ENCODE results near the gene CD83. TPM values are rescaled to one million over a fixed set of nuclear protein-coding genes. Genes with fewer than 3 reads are reported as not detected.

The CD83 gene
- total RNA-seq, 1 experiment from 2014 or later = 1.0 TPM

- TF ChIP-seq CTCF (IDR thresholded peaks at IDR 0.05; ENCODE audit: insufficient read depth in 1 of 2, low read depth in 1 of 2, low read length in 1 of 2, severe bottlenecking in 1 of 2, unreplicated experiment in 1 of 2) = no peak
- intact Hi-C loops (cut with micrococcal nuclease; ENCODE audit: unreplicated experiment) = no loop called here
- no peaks in the 10 kb centered on the region for H3K27me3 ChIP-seq (replicated peaks; ENCODE audit: control insufficient read depth, insufficient read depth, low read length)
- Mint-ChIP-seq H3K27me3 (ENCODE audit: insufficient read depth, unreplicated experiment) (no peaks in the 10 kb centered on the region), H3K4me1 (ENCODE audit: low read depth, unreplicated experiment) (no peaks in the 10 kb centered on the region), H3K4me3 (ENCODE audit: unreplicated experiment) (no peak overlapping the region), H3K27ac (ENCODE audit: unreplicated experiment) (no peak overlapping the region), H3K9me3 (ENCODE audit: unreplicated experiment) (no peaks in the 10 kb centered on the region), H3K36me3 (ENCODE audit: insufficient read depth, unreplicated experiment) (no peaks in the 10 kb centered on the region)
- POLR2A ChIA-PET = interaction anchor here (0.5 kb wide), 1 partner anchor 201 kb away, joined by 3 read pairs; no protein-coding TSS in a partner anchor
- BruUV-seq (replicated peaks) = no TSS peak
- H3K4me3 ChIP-seq (ENCODE audit: low read depth, low read length) = no peak overlapping the region
- H3K9me3 ChIP-seq = no peaks in the 10 kb centered on the region
- no peak for DNase-seq
- CTCF ChIA-PET = no interaction called here
- H3K4me1 ChIP-seq = 0 out of 2 replicates have a peak, but pooled peaks cover 3% of the 10 kb centered on the region
- H3K36me3 ChIP-seq (ENCODE audit: control insufficient read depth, insufficient read depth, low read length) = no peaks in the 10 kb centered on the region
These were observed 43.0 kb upstream of the CD83 start for GRCh38 chr6:14074476-14075094.

GRCh38 chr6:14075095-14075503, 42.5 kb upstream of the CD83 start:
- no peak overlapping the region for H3K4me3 ChIP-seq (ENCODE audit: low read depth, low read length)
- H3K36me3 ChIP-seq (ENCODE audit: control insufficient read depth, insufficient read depth, low read length) = no peaks in the 10 kb centered on the region
- no peak for DNase-seq
- CTCF ChIA-PET = no interaction called here
- no peak for TF ChIP-seq CTCF (IDR thresholded peaks at IDR 0.05; ENCODE audit: insufficient read depth in 1 of 2, low read depth in 1 of 2, low read length in 1 of 2, severe bottlenecking in 1 of 2, unreplicated experiment in 1 of 2)
- Mint-ChIP-seq H3K9me3 (ENCODE audit: unreplicated experiment) (no peaks in the 10 kb centered on the region), H3K27me3 (ENCODE audit: insufficient read depth, unreplicated experiment) (no peaks in the 10 kb centered on the region), H3K36me3 (ENCODE audit: insufficient read depth, unreplicated experiment) (no peaks in the 10 kb centered on the region), H3K4me3 (ENCODE audit: unreplicated experiment) (no peak overlapping the region), H3K4me1 (ENCODE audit: low read depth, unreplicated experiment) (no peaks in the 10 kb centered on the region), H3K27ac (ENCODE audit: unreplicated experiment) (no peak overlapping the region)
- no peaks in the 10 kb centered on the region for H3K9me3 ChIP-seq
- H3K27me3 ChIP-seq (replicated peaks; ENCODE audit: control insufficient read depth, insufficient read depth, low read length) = no peaks in the 10 kb centered on the region
- POLR2A ChIA-PET = interaction anchor here (0.5 kb wide), 1 partner anchor 202 kb away, joined by 3 read pairs; no protein-coding TSS in a partner anchor
- BruUV-seq (replicated peaks) = no TSS peak
- intact Hi-C loops (cut with micrococcal nuclease; ENCODE audit: unreplicated experiment) = no loop called here
- H3K4me1 ChIP-seq = 0 out of 2 replicates have a peak, but pooled peaks cover 3% of the 10 kb centered on the region

GRCh38 chr6:14077193-14077867, 40.2 kb upstream of the CD83 start:
- H3K27me3 ChIP-seq (replicated peaks; ENCODE audit: control insufficient read depth, insufficient read depth, low read length) = no peaks in the 10 kb centered on the region
- no peak overlapping the region for H3K27ac Mint-ChIP-seq (ENCODE audit: unreplicated experiment)
- no peaks in the 10 kb centered on the region for H3K36me3 Mint-ChIP-seq (ENCODE audit: insufficient read depth, unreplicated experiment)
- intact Hi-C loops (cut with micrococcal nuclease; ENCODE audit: unreplicated experiment) = no loop called here
- no peaks in the 10 kb centered on the region for H3K27me3 Mint-ChIP-seq (ENCODE audit: insufficient read depth, unreplicated experiment)
- DNase-seq = no peak
- H3K9me3 Mint-ChIP-seq (ENCODE audit: unreplicated experiment) = no peaks in the 10 kb centered on the region
- CTCF ChIA-PET = no interaction called here
- no peak for TF ChIP-seq CTCF (IDR thresholded peaks at IDR 0.05; ENCODE audit: insufficient read depth in 1 of 2, low read depth in 1 of 2, low read length in 1 of 2, severe bottlenecking in 1 of 2, unreplicated experiment in 1 of 2)
- H3K4me1 Mint-ChIP-seq (ENCODE audit: low read depth, unreplicated experiment) = peaks cover 7% of the 10 kb centered on the region
- BruUV-seq (replicated peaks) = no TSS peak
- H3K4me3 ChIP-seq (ENCODE audit: low read depth, low read length) = no peak overlapping the region
- H3K36me3 ChIP-seq (ENCODE audit: control insufficient read depth, insufficient read depth, low read length) = no peaks in the 10 kb centered on the region
- H3K4me1 ChIP-seq = peaks cover 11% of the 10 kb centered on the region; the same call in 1 of the 2 replicates
- H3K9me3 ChIP-seq = no peaks in the 10 kb centered on the region
- no peak overlapping the region for H3K4me3 Mint-ChIP-seq (ENCODE audit: unreplicated experiment)
- POLR2A ChIA-PET = no interaction called here

Measured in Caco-2 (cell line).